HepG2 (cell line): Measurements from ENCODE around the gene B4GALT3. TPM values are rescaled to one million over a fixed set of nuclear protein-coding genes. Genes with fewer than 3 reads are reported as not detected.

ENCODE experiments used
- ATAC-seq: fragments of 200-7000 bp; cut with Tn5 transposase; 3 replicates; pipeline ENCODE4 v1.9.1; 2020; ENCODE audit warnings: mild to moderate bottlenecking, moderate library complexity
- BruUV-seq: library from RNA; stranded (reverse); fragments of 400-500 nt; replicated peaks from 2 replicates; lab custom pipeline; 2021; lab: Mats Ljungman, UMichigan
- CTCF ChIA-PET: fragments of 300-600 bp; formaldehyde crosslinking; extraction: SDS; loops from one replicate; lab custom pipeline; 2021; ENCODE audit warnings: low total read pairs, inconsistent platforms, low intra/inter-chr PET ratio; lab: Yijun Ruan, JAX
- POLR2A ChIA-PET: fragments of 350-600 bp; sonication (Branson Sonifier 250); formaldehyde crosslinking; loops from one replicate; lab custom pipeline; 2020; ENCODE audit warnings: antibody characterized with exemption, inconsistent platforms; lab: Yijun Ruan, JAX
- DNase-seq: peaks from one replicate; pipeline ENCODE4 v3.0.0-alpha.2; 2015; ENCODE audit warnings: low spot score
- FAIRE-seq: peaks from 3 replicates; lab custom pipeline; 2011; peaks lifted over from hg19 to GRCh38; lab: Jason Lieb, UNC
- H2AFZ ChIP-seq: one replicate; pipeline ENCODE4 v1.6.1; 2011; ENCODE audit warnings: low read length, inconsistent platforms
- H3K27ac ChIP-seq: fragments of 300-600 bp; 3 replicates; pipeline ENCODE4 v1.8.0; 2011; ENCODE audit warnings: mixed run types, mild to moderate bottlenecking, mixed read lengths, low read length, inconsistent platforms; ENCODE audit not compliant: insufficient read depth; ENCODE audit errors: extremely low read length
- H3K27me3 ChIP-seq, 2 experiments: fragments of 200-600 bp in 1 of 2; 2 replicates in 1 of 2; 3 replicates in 1 of 2; pipeline versions ENCODE4 v1.6.0 to v1.8.0; 2011; ENCODE audit warnings: low read length in 2 of 2, mild to moderate bottlenecking in 2 of 2, moderate library complexity in 2 of 2, inconsistent platforms in 1 of 2; ENCODE audit not compliant: insufficient read depth in 2 of 2, control insufficient read depth in 1 of 2
- H3K36me3 ChIP-seq, 2 experiments: fragments of 200-600 bp in 1 of 2; replicated peaks in 1 of 2; 2 replicates in 1 of 2; 3 replicates in 1 of 2; pipeline versions ENCODE4 v1.5.1 to v1.8.0; 2011; ENCODE audit warnings: low read length in 2 of 2, inconsistent platforms in 1 of 2; ENCODE audit not compliant: insufficient read depth in 2 of 2, control insufficient read depth in 1 of 2
- H3K4me1 ChIP-seq: 2 replicates; pipeline ENCODE4 v1.5.1; 2012; ENCODE audit warnings: low read length, inconsistent platforms; ENCODE audit not compliant: insufficient read depth
- H3K4me2 ChIP-seq: 2 replicates; pipeline ENCODE4 v1.6.0; 2011; ENCODE audit warnings: low read depth, low read length, inconsistent platforms
- H3K4me3 ChIP-seq, 3 experiments: fragments of 200-600 bp in 1 of 3; sonication (generic), shearing (Covaris generic) in 1 of 3; replicated peaks in 1 of 3; 2 replicates each; pipeline ENCODE4 v1.5.1; 2011 to 2016; ENCODE audit warnings: low read length in 3 of 3, inconsistent platforms in 2 of 3, low read depth in 2 of 3, mild to moderate bottlenecking in 2 of 3, control low read depth in 1 of 3, mixed read lengths in 1 of 3; ENCODE audit not compliant: insufficient read depth in 1 of 3
- H3K79me2 ChIP-seq: one replicate; pipeline ENCODE4 v1.6.1; 2011; ENCODE audit warnings: low read length, inconsistent platforms; ENCODE audit not compliant: insufficient read depth
- H3K9ac ChIP-seq: 2 replicates; pipeline ENCODE4 v1.6.0; 2011; ENCODE audit warnings: mild to moderate bottlenecking, low read depth, low read length, inconsistent platforms; ENCODE audit not compliant: insufficient read depth
- H3K9me3 ChIP-seq: 2 replicates; pipeline ENCODE4 v1.5.1; 2012; ENCODE audit warnings: mild to moderate bottlenecking, low read length
- H4K20me1 ChIP-seq: 2 replicates; pipeline ENCODE4 v1.6.0; 2011; ENCODE audit warnings: inconsistent platforms, mild to moderate bottlenecking, low read length, moderate library complexity; ENCODE audit not compliant: insufficient read depth
- ATM ChIP-seq: fragments of 450-650 bp; IDR thresholded peaks from 2 replicates; pipeline ENCODE4 v1.7.1; 2017; ENCODE audit warnings: mild to moderate bottlenecking, borderline replicate concordance
- BRD4 ChIP-seq: sonication (generic); formaldehyde crosslinking; IDR thresholded peaks from 2 replicates; pipeline ENCODE4 v1.4.0; 2020; ENCODE audit warnings: missing genetic modification reagents
- E2F5 ChIP-seq: sonication (generic); formaldehyde crosslinking; conservative IDR thresholded peaks from 2 replicates; pipeline ENCODE4 v1.4.0; 2020; ENCODE audit warnings: missing genetic modification reagents
- ETV5 ChIP-seq: IDR thresholded peaks from 2 replicates; pipeline ENCODE4 v1.6.1; 2018; ENCODE audit warnings: missing biosample characterization, missing genetic modification reagents, inconsistent platforms, borderline replicate concordance
- FOXO1 ChIP-seq: sonication (generic); formaldehyde crosslinking; IDR thresholded peaks from 2 replicates; pipeline ENCODE4 v1.4.0; 2020; ENCODE audit warnings: missing genetic modification reagents
- KMT2B ChIP-seq: IDR thresholded peaks from 2 replicates; pipeline ENCODE4 v1.6.1; 2016; ENCODE audit warnings: missing genetic modification reagents, missing compliant biosample characterization
- MAF1 ChIP-seq: sonication (generic); formaldehyde crosslinking; IDR thresholded peaks from 2 replicates; pipeline ENCODE4 v1.5.0; 2020; ENCODE audit warnings: missing genetic modification reagents, borderline replicate concordance
- NFATC3 ChIP-seq: sonication (generic); formaldehyde crosslinking; IDR thresholded peaks from 2 replicates; pipeline ENCODE4 v1.5.1; 2020; ENCODE audit warnings: mild to moderate bottlenecking, missing genetic modification reagents
- TBX3 ChIP-seq: fragments of 450-650 bp; IDR thresholded peaks from 2 replicates; pipeline ENCODE4 v1.6.1; 2017; ENCODE audit warnings: antibody characterized with exemption, mild to moderate bottlenecking, inconsistent platforms, borderline replicate concordance
- U2AF1 ChIP-seq: fragments of 200-400 bp; formaldehyde crosslinking; optimal IDR thresholded peaks from 2 replicates; pipeline ENCODE3; 2017; ENCODE audit warnings: mild to moderate bottlenecking, low read depth, low read length
- ZFP36L1 ChIP-seq: sonication (generic); formaldehyde crosslinking; IDR thresholded peaks from 2 replicates; pipeline ENCODE4 v1.8.0; 2022; ENCODE audit warnings: mild to moderate bottlenecking, missing genetic modification reagents, moderate library complexity
- ZNF121 ChIP-seq: sonication (generic); formaldehyde crosslinking; IDR thresholded peaks from 2 replicates; pipeline ENCODE4 v1.5.0; 2020; ENCODE audit warnings: mild to moderate bottlenecking, missing genetic modification reagents
- ZNF281 ChIP-seq: sonication (generic); formaldehyde crosslinking; IDR thresholded peaks from 2 replicates; pipeline ENCODE4 v1.4.0; 2020; ENCODE audit warnings: missing genetic modification reagents, borderline replicate concordance
- ZNF589 ChIP-seq: sonication (generic); formaldehyde crosslinking; conservative IDR thresholded peaks from 2 replicates; pipeline ENCODE4 v1.8.0; 2022; ENCODE audit warnings: mild to moderate bottlenecking, moderate library complexity, missing genetic modification reagents
- WGBS: methylation state at CpG from one replicate; pipeline ENCODE4 v1.1.6; 2017; ENCODE audit warnings: low lambda C conversion rate; 5-methylcytosine and 5-hydroxymethylcytosine counted together
- in situ Hi-C: cut with HindIII; loops from 2 replicates; pipeline ENCODE4 v1.10.0; 2017; ENCODE audit warnings: low pct_unique_long_range_greater_than_20kb; ENCODE audit not compliant: extremely low pct_ligation_motif_present
- intact Hi-C: fragments of 100-400 bp; cut with micrococcal nuclease; formaldehyde crosslinking; loops from one replicate; pipeline ENCODE4 v1.10.0; 2022; ENCODE audit not compliant: unreplicated experiment
- polyA plus RNA-seq, 8 experiments: library from polyadenylated mRNA; depleted of rRNA in 3 of 8; stranded (reverse) in 7 of 8; unstranded in 1 of 8; fragments of >200 nt; fragmentation: Illumina TruSeq in 4 of 8; extraction: Trizol in 4 of 8; gene quantifications; 2 replicates each; pipeline versions ENCODE4 v1.2.1 to v1.2.3, GENCODE V29; 2011 to 2016; ENCODE audit warnings: low read depth in 4 of 8, missing spikeins in 1 of 8, mixed read lengths in 1 of 8; ENCODE audit not compliant: insufficient read depth in 1 of 8
- total RNA-seq, 5 experiments: library from RNA; depleted of rRNA; stranded (reverse); fragments of >200 nt; fragmentation: Illumina TruSeq; extraction: Trizol; gene quantifications; 2 replicates each; pipeline ENCODE4 v1.2.3, GENCODE V29; 2016; ENCODE audit warnings: low read depth in 1 of 5
- TF ChIP-seq, protein P1 (sequence below): sonication (generic); formaldehyde crosslinking; IDR thresholded peaks from 2 replicates; pipeline ENCODE4 v1.4.0; 2020; ENCODE audit warnings: mild to moderate bottlenecking, missing genetic modification reagents
- TF ChIP-seq, protein P2 (sequence below): sonication (generic); formaldehyde crosslinking; IDR thresholded peaks from 2 replicates; pipeline ENCODE4 v1.8.0; 2023; ENCODE audit warnings: mild to moderate bottlenecking, missing genetic modification reagents

Gene B4GALT3
- total and polyA plus RNA-seq, 2 of the 13 experiments (the other 11 are each of a cell fraction or from before 2014, with no cell fraction given) = 35.6 to 40.4 TPM

DNA sequence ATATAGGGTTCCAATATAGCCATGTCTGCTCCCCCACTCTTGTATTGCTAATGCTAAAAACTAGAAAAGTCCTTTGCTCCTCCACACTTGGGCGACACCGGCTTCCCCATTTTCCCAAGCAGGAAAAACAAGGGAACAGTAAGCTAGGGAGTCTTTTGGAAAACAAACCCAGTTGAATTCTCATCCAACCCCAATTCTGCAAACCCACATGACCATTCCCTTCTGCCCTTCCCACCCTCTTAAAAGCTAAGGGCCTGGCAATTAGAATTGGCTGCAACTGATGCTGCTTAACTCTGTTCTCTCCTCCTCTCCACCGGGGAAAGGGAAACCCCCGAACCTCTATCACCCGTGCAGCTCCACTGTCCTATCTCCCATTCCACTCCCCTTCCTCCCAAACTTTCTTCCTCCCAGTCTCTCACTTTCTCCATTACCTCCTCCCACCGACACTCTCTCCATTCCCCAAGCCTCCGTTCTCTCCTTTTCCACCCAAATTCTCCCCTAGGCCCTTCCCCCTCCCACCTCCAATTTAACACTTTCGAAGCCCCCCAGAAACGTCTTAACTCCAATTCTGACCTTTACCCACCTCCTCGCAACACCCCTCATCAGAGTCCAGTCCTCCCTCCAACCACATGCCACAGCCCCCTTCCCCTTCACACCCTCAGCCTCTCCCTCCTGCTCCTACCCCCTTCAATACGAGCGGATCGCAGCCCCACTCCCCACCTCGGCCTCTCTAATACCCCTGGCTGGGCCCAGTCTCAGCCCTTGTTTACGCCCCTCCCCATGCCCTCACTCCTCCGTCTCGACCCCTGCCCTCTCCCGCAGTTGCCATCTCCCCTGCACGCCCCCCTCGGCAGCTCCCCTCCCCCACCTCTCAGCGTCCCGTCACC, 45.5 kb downstream of the B4GALT3 start:
- Histone ChIP-seq H3K79me2 (peaks cover 37% of the 10 kb centered on the region), H3K27ac (peak overlapping the region; percentile 90), H3K9ac (peak overlapping the region; percentile 85), H3K27me3 (no peaks in the 10 kb centered on the region; a peak in 1 of 5 replicates), H3K9me3 (no peaks in the 10 kb centered on the region), H3K4me2 (peak overlapping the region; percentile 72), H2AFZ (no peak overlapping the region), H3K4me1 (peaks cover 27% of the 10 kb centered on the region), H3K4me3 (peak overlapping the region; percentile 79 to 82 (median 80)), H3K36me3 (peaks cover 2 to 17% of the 10 kb centered on the region in 2 experiments; a peak in 4 of 5 replicates), H4K20me1 (no peaks in the 10 kb centered on the region)
- intact Hi-C loops (loop anchor here (2.0 to 10.0 kb wide), 2 partner anchors 21 to 137 kb away; partner anchors contain the start of gene UFC1), in situ Hi-C loops (no loop called here)
- no TSS peak for BruUV-seq
- DNase-seq (no peak), FAIRE-seq (peak; percentile 50), ATAC-seq (peak; percentile 44)
- CTCF ChIA-PET = no interaction called here
- POLR2A ChIA-PET = interaction anchor here (0.6 to 3.5 kb wide), 13 partner anchors 9 to 182 kb away, joined by 3 to 43 read pairs (median 7); partner anchors contain the start of genes APOA2, B4GALT3, F11R and KLHDC9
- WGBS = 10% methylated on average over 22 of the region's 22 CpGs
- no peak for TF ChIP-seq E2F5 (CRISPR knock-in tag)
- no peak for TF ChIP-seq BRD4
- TF ChIP-seq MAF1 (CRISPR knock-in tag) = no peak
- TF ChIP-seq TBX3 = peak; percentile 37; the same call in 1 of the 2 replicates
- TF ChIP-seq ATM = no peak
- TF ChIP-seq KMT2B (CRISPR knock-in tag) = no peak
- TF ChIP-seq, protein P1, sequence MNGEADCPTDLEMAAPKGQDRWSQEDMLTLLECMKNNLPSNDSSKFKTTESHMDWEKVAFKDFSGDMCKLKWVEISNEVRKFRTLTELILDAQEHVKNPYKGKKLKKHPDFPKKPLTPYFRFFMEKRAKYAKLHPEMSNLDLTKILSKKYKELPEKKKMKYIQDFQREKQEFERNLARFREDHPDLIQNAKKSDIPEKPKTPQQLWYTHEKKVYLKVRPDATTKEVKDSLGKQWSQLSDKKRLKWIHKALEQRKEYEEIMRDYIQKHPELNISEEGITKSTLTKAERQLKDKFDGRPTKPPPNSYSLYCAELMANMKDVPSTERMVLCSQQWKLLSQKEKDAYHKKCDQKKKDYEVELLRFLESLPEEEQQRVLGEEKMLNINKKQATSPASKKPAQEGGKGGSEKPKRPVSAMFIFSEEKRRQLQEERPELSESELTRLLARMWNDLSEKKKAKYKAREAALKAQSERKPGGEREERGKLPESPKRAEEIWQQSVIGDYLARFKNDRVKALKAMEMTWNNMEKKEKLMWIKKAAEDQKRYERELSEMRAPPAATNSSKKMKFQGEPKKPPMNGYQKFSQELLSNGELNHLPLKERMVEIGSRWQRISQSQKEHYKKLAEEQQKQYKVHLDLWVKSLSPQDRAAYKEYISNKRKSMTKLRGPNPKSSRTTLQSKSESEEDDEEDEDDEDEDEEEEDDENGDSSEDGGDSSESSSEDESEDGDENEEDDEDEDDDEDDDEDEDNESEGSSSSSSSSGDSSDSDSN = no peak
- TF ChIP-seq ZNF589 = no peak
- TF ChIP-seq ZNF121 (CRISPR knock-in tag) = no peak
- TF ChIP-seq ZFP36L1 (CRISPR knock-in tag) = 0 out of 2 replicates have a peak, but pooled peaks have one; percentile 25
- TF ChIP-seq, protein P2, sequence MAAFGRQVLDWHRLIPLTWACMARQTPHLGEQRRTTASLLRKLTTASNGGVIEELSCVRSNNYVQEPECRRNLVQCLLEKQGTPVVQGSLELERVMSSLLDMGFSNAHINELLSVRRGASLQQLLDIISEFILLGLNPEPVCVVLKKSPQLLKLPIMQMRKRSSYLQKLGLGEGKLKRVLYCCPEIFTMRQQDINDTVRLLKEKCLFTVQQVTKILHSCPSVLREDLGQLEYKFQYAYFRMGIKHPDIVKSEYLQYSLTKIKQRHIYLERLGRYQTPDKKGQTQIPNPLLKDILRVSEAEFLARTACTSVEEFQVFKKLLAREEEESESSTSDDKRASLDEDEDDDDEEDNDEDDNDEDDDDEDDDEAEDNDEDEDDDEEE (CRISPR knock-in tag) = no peak
- no peak for TF ChIP-seq FOXO1 (CRISPR knock-in tag)
- no peak for TF ChIP-seq ETV5 (CRISPR knock-in tag)
- no peak for TF ChIP-seq U2AF1
- TF ChIP-seq ZNF281 (CRISPR knock-in tag) = peak; percentile 42; the same call in 1 of the 2 replicates
- no peak for TF ChIP-seq NFATC3 (CRISPR knock-in tag)
